Inferior parietal cortex (tissue), 1 donor: Measurements from ENCODE around the gene IQGAP2.
"Not testable (repeated sequence)": the region's sequence is repeated elsewhere in the genome, so short reads cannot be mapped to it uniquely, and the experiment has no call there.

ENCODE experiments used
- DNase-seq: peaks from one replicate; pipeline ENCODE4 v3.0.0-alpha.2; 2016; ENCODE audit errors: extremely low spot score

Gene IQGAP2

DNA sequence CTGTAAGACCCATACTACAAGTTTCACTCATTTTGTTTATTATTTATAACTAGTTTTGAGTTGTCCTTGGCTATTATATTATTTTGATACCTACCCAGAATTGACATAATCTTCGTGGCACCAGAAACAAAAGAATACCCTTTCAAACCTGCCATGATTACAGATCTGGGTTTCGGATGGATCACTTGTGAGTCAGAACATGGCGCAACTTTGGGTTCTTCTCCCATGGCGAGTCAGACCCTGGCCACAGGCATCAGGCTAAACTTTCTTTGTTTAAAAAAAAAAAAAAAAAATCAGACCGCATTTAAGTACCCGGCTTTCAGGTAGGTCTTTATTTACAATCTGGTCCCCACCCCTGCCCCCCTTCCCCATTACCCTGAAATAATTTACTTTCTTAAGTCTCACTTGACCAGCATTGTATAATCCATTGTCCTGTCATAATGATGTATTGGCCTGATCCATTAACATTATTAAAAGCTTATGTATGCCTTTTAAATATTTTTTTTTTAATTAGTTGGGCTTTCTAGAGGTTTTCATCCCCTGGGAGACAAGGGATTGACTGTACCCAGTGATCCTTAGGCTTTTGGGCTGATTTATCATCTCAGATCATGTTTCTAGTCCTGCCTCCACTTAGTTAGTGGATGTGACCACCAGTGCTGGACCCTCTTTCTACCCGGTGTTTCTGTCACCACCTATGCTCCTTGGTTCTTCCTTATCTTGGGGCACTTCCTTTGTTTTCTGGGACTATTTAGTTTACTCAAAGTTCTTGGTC, 176.3 kb downstream of the IQGAP2 start:
- DNase-seq = no peak

DNA sequence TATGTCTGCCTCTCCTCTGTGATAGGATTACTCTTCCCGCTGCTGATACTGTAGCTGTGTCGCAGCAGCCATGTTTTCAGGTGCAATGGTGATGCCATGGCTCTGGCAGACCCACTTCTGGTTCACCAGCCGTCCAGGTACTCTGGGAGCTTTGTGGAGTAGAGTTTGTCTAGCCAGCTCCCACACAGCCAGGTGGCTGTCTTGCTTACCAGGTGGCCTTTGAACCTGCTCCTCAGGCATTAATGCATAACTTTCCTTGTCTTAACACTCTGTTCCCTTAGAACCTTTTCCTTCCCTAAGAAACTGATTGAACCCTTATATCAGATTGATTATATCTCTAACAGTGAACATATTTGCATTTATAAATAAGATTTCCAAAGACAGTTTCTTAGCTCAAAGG, 177.9 kb downstream of the IQGAP2 start:
- DNase-seq = no peak

DNA sequence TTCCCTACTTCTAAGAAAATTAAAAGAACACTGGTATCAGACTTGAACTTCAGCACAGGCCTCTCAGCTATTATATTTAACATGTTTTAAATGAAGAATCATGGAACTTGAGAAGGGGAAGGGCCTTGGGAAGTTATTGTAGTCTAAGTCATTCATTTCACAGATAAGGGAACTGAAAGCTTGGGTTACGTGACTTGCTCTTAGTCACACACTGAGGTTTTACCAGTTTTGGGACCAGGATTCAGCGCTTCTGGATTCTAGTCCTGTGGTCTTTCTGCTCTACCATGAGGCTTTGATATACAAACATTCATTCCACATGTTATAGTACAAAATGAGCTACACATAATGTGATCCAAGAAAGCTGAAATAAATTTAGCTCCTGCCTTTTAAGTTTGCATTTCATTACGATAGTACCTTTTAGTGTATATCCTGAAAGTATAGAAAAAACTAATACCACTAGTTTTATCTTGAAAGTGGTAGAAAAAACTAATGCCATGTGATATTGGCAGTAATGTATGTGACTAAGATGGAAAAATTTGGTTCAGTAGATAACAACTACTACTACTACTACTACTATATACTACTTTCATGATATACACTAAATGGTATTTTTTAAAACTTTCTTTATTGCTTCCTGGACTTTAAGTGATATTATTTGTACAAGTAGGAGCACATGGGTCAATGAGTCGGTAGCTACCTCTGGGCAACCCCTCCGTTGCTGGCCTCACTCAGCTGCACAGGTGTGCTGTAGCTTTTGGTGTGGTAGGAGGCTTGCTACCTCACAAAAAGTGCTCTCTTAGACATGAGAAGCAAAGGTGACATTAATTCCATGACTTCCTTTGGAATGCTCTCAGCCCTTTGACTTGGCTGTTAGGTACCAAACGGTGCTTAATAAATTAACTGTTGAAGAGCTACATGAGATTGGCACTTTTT, 179.4 kb downstream of the IQGAP2 start:
- DNase-seq = no peak

DNA sequence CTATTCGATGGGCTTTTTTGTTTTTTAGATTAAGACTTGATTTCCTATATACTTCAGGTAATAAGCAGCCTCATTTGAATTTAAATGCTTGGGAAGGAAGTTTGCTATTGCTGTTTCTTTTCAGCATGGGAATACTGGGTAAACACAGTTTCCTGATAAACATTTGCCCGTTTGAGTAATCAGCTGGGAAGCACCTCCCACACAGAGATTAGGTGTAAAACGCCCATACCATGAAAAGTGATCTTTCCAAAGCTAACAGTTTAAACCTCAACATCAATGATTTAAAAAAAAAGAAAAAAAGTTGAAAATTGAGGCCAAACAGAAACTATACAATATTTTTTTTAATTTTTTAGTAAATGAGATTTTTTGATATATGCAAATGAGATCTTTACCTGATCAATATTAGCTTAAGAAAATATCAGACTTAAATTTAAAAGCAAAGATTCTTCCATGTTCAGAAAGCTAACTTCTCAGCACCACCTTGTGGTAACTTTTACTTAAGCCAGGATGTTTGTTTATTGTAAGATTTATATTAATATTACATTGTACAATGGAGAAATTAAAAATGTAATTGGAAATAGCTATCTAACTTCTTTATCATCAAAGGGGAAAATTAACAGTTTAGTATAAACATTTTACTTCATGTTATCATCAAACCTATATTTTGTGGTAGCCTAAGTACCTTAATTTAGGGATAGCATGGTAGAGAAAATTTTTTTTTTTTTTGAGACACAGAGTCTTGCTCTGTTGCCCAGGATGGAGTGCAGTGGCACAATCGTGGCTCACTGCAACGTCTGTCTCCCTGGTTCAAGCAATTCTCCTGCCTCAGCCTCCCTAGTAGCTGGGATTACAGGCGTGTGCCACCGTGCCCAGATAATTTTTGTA, 180.3 kb downstream of the IQGAP2 start:
- DNase-seq = no peak

DNA sequence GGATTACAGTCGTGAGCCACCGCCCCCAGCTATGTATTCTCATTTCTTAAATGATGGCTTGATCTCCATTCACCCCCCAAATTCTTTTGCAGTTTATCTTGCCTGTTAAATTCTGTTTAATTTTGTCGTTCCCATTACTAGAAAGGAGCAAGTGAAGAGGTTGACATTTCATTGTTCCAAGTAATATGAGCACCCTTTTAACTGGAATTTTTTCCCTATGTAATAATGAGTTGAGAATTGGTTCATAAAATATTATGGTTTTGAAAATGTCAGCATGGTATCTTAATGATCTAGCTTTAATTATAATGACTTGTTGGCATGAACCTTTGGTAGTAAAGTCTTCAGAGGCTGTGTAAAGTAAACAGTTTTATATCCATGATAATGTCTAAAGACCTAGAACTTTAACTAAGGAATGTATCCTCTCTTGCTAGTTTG, 182.7 kb downstream of the IQGAP2 start:
- no peak for DNase-seq

DNA sequence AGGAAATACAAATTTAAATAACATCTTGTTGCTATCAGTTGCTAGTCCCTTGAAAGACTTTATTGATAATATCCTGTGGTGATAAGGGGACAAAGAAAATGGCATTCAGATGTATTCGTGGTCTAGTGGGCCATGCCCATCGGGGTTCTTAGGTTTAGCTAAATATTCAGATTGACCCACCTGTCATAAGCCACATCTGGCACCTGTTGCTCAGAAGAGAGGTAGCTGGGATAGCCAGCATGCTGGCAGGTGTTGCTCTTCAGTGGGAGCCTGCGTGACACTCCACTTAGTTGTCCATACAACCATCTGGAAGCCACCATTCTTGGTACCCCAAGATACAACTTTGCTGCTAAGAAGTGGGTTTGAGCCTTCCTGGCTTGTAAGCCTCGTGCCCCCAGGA, 183.4 kb downstream of the IQGAP2 start:
- DNase-seq = no peak

DNA sequence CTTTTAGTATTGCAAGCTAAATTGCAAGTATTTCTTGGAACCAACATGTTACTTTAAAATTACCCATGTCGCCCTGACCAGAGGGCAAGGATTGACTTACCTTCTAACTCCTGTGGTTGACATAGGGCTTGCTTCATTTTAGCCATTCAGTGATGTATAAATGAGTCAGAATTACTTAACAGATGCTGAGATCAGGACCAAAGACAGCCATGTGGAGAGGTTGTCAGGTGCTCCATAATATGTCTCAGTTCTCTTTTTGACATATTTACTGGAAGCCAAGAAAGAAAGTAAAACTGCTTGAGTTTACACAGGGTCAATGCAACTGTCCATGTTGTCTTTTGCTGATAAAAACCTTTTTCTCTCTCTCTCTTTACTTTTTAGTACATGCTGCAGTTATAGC, 186.9 kb downstream of the IQGAP2 start:
- no peak for DNase-seq

DNA sequence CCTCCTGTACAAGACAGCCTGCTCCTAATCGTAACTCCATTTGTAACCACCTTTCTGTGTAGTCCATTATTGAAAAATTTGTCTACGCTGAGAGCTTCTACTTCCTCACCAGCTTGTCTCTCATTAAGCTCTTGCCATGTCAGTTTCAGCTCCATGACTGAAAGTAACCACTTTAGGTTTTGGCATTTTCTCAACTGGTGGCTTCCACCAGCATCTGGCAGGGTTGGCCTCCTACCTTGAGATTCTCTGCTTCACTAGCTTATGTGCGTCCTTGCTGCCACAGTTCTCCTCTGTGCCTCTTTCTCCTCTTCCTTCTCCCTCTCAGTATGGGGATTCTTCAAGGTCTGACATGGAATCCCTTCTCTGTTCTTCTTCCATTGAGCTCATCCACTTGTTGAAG, 188.3 kb downstream of the IQGAP2 start:
- DNase-seq = no peak

DNA sequence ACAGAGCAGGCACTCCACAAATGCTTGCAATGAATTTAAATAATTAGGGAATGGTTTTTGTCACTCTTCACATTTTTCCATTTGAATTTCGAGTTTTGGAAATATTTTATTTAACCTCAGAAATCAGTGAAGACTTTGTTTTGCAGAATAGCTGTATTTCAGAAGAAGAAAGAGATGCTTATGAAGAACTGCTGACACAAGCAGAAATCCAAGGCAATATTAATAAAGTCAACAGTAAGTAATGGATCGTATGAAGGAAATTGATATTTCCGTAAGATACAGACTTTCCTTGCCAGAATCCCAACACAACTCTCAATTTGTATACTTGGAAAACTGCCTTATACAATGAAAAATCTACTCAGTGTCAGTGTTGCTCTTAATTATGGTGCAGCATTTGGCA, 189.6 kb downstream of the IQGAP2 start:
- no peak for DNase-seq

DNA sequence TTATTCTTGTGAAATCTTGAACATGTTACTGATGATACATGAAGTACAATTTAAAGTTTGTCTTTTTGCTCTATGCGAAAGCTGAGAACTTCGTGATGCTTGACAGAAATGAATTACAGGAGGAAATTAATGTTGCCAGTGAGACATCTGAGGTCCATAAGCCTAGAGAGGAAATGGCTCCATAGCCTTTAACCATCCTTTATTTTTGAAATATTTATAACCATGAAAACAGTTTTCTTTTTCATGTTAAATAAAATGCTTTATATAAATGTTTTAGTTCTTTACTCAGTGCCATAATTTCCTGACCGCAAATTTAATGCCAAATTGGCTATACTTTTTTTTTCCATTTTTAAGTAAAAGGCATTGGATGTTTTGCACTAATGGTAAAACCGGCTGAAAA, 191.0 kb downstream of the IQGAP2 start:
- no peak for DNase-seq

DNA sequence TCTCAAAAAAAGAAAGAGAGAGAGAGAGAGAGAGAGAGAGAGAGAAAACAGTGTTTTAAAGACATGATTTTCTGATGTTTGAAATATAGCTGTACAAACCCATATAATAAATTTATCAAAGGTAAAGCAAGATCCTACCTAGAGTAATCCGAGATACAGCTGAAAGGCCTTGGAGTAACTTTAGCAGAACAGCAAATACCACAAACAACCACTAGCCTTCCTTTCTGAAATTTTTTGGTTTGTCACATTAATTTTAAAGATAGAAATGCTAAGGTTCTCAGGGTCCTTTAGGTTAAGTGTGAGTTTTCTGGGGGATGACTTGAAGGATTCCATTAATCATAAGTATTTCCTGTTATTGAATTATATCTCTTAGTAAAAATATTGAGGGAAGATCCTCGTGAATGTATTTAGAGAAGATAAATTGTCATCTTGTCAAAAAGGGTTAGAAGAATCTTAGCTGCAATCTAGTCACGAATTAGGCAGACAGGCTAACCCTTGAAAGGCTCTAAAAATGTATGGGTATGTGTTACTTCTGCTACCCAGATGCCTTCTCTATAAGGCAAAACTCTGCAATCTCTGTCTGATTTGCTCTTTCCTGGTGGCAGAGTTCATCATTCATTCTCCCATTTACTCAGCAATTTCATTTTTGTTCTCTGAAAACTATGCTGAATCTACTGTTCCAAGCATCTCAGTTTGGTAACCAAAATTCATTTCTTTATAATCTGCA, 192.8 kb downstream of the IQGAP2 start:
- DNase-seq = no peak

DNA sequence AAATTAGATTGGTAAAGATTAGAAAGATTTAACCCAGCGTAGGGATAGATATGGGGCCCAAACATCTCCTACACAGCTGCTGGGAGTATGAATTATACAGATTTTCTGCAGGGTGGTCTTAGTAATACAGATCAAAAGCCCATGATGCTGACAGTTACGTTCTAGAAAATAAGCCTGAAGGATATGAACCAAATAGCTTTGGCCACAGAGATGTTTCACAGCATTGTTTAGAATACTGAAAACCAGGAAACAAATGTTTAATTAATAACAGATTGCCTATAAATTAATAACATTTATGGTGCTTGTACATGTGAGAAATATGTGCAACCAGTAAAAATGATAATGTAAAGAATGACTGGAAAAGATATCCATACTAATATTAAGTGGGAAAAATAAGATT, 195.4 kb downstream of the IQGAP2 start:
- DNase-seq = no peak

DNA sequence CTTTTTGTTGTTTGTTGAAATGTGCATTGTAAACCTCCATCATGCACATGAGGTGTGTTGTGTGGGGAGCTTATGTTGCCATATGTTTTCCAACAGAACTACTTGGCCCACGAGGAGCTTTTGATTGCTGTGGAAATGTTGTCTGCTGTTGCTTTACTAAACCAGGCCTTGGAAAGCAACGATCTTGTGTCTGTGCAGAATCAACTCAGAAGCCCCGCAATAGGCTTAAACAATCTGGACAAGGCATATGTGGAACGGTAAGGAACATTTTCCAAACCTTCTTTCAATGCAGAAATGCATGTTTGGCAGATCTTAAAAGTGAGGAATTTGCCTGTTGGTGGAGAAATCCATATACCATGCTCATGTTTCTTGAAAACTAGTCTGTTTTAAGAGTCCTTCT, 197.6 kb downstream of the IQGAP2 start:
- DNase-seq = no peak

DNA sequence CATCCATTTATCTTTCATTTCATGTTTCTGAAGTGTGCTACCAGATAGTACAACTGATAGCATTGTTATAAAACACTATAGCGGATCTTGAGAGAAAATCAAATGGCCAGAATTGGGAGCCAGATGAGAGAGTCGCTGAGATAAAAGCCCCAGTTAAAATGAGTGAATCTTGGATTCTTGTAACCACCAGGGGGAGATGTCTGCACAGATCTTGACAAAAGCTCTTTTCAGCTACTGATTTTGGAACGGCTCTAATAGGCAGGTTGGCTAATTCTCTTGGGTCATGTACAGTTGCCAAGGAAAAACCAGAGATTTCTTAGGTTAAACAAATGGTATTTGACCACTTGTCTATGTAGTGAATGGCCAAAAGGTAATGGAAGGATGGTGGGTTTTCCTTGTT, 198.4 kb downstream of the IQGAP2 start:
- DNase-seq = peak; percentile 83

DNA sequence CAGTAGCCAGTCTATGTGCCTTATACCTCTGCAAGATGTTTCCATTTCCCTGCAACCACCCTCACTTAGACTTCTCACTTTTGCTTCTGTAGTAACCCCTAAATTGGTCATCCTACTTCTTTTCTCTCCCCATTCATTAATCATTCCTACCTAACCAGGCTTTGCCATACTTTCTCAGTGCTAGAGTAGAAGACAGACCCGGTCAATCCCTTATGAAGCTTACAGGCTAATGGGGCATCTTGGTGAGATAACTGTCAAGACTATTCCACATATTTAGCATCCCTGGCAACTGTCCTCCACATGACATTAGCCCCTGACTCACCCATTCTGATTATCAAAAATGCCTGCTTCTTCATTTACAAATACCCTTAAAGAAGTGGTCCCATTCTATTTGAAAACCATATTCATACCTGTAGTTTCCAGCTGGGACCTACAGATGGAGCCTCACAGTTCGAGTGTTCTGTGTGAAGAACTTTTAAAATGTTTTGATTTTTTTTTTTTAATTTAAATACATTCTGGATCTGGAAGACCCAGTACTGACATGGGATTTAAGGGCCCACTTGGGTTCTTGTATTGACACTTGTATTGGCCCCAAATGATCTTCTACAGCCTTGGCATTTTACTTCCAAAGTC, 199.1 kb downstream of the IQGAP2 start:
- no peak for DNase-seq

DNA sequence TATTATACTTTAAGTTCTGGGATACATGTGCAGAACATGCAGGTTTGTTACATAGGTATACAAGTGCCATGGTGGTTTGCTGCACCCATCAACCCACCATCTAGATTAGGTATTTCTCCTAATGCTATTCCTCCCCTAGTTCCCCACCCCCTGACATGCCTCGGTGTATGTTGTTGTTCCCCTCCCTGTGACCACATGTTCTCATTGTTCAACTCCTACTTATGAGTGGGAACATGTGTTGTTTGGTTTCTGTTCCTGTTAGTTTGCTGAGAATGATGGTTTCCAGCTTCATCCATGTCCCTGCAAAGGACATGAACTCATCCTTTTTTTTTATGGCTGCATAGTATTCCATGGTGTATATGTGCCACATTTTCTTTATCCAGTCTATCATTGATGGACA, 200.9 kb downstream of the IQGAP2 start:
- DNase-seq = not testable (repeated sequence)

DNA sequence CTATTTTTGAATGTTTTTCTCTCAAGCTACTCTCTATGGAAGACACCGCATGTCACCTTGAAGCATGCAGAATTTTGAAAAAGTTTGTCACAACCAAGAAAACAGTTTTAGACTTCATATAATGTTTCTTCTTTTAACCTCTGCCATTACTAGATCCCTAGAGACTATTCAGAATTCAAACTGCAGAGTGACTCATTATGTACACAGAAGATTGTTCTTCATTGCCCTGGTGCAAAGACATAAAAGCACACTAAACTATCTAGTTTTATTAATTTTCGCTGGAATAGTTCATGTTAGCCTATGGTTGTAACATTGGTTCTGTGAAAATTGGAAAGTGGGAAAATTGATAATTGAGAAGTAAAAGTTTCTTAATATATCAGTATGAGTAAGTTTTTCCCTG, 201.8 kb downstream of the IQGAP2 start:
- DNase-seq = no peak

DNA sequence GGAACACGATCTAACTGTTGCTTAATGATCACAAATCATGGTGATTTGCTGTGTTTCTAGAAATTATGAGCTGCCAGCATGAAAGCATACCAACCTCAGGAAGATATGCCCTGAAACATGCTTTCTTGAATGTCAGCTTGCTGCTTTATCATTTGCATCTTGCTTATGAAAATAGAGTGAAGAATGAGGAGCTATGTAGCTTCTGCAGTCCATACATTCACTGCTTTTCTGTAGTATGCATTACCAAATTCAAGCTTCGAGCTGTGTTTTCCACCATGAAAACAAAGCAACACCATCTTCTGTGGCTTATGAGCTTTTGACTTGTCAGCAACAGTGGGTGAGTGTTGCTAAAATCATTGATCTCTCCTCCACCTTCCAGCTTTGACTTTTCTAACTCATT, 203.6 kb downstream of the IQGAP2 start:
- DNase-seq = no peak

DNA sequence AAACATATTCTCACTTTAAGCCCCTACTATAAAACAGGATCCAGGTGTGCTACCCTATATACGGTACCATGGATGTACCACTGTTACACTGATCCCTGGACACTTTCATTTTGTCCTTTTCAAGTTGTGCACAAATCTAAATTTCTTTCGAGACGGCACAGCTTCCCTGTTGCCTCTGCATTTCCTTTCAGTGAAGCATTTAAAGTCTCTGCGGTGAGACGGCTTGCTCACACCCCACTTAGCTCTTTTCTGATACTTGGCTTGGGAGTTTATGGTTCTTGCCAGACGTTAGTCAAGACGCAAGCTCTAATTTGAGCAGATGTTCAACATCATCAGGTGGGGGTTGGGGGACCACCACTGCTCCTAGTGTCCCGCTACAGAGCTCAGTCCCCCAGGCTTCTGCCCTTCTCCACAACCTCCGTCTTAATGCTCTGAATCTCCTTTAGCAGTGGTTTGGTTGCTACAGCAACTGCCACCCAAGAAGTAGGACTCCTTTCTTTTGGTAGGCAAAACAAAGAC, 204.3 kb downstream of the IQGAP2 start:
- DNase-seq = no peak

DNA sequence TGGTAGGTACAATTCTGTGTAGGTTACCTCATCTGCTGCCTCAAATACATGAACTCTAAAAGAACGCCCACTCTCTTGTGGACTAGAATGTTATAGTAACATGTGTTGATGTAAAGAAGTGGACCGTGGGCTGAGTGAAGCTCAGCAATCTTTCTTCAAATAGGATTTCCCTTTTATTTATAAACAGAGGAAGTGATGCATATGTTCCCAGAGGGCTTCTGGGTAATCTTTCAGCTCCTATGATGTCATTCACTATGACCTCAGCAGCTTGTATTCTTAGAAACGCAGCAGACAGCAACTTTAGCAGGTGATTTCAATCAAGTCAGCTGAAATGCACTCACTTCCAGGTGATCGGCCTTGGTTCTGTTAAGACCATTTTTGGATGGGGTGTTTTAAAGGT, 205.7 kb downstream of the IQGAP2 start:
- no peak for DNase-seq

DNA sequence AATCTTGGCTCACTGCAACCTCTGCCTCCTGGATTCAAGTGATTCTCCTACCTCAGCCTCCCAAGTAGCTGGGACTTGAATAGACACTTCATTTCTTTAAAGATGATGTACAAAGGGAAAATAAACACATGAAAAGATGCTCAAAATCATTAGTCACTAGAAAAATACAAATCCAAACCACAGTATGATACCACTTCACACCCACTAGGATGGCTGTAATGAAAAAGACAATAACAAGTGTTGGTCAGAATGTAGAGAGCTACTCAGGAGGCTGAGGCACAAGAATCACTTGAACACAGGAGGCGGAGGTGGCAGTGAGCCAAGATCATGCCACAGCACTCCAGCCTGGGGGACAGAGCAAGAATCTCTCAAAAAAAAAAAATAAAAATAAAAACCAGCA, 207.1 kb downstream of the IQGAP2 start:
- no peak for DNase-seq
